B cell (primary cell): ENCODE measurements around the gene SCARB2.

Source experiments
- CTCF ChIP-seq: fragments of 200-600 bp; IDR thresholded peaks from one replicate; pipeline ENCODE4 v1.8.0; 2022; ENCODE audit warnings: antibody characterized with exemption, mild to moderate bottlenecking
- EZH2 ChIP-seq: IDR thresholded peaks from 2 replicates; pipeline ENCODE4 v1.6.1; 2012; ENCODE audit warnings: borderline replicate concordance, low read depth, mild to moderate bottlenecking, moderate library complexity, low read length; ENCODE audit not compliant: insufficient read depth, poor library complexity, severe bottlenecking

GRCh38 chr4:76212851-76213414, 691 bp downstream of the SCARB2 start:
- no peak for TF ChIP-seq CTCF
- TF ChIP-seq EZH2, result no peak
